HG03139 (cell line): ENCODE measurements around the gene DNAJB5.
"Not testable (repeated sequence)": the region's sequence is repeated elsewhere in the genome, so short reads cannot be mapped to it uniquely, and the experiment has no call there.

Experiments
- ATAC-seq: cut with Tn5 transposase; IDR thresholded peaks from one replicate; pipeline ENCODE4 v1.9.1; 2021; ENCODE audit not compliant: unreplicated experiment

Gene DNAJB5

GRCh38 chr9:34989003-34989945 lies at the start of gene DNAJB5:
Gene DNAJB5, plus strand, starts transcription at chr9:34989745. Its CDS starts 886 bp downstream, at chr9:34990631.
- ATAC-seq, result peak; percentile 83

- not testable (repeated sequence) for ATAC-seq
Measured at GRCh38 chr9:34939989-34940388, 49.6 kb upstream of the DNAJB5 start.

GRCh38 chr9:34948451-34948850 lies 41.1 kb upstream of the DNAJB5 start:
- ATAC-seq, result no peak

GRCh38 chr9:34954225-34954624 lies 35.3 kb upstream of the DNAJB5 start:
- no peak for ATAC-seq

- not testable (repeated sequence) for ATAC-seq
Measured at GRCh38 chr9:34956066-34956465, 33.5 kb upstream of the DNAJB5 start.

- no peak for ATAC-seq
Measured at GRCh38 chr9:34956648-34957047, 32.9 kb upstream of the DNAJB5 start.

- no peak for ATAC-seq
Measured at GRCh38 chr9:34957492-34958410, 31.8 kb upstream of the DNAJB5 start, which contains the start of gene PHF24. Gene PHF24, plus strand, starts transcription at chr9:34958285. Its CDS starts 13,014 bp downstream, at chr9:34971299.

- no peak for ATAC-seq
Measured at GRCh38 chr9:34958411-34958982, 31.0 kb upstream of the DNAJB5 start.

GRCh38 chr9:34959461-34959860 lies 30.1 kb upstream of the DNAJB5 start:
- ATAC-seq, result no peak

GRCh38 chr9:34961574-34962490 lies 27.7 kb upstream of the DNAJB5 start:
- ATAC-seq, result no peak

GRCh38 chr9:34962546-34962945 lies 27.0 kb upstream of the DNAJB5 start:
- no peak for ATAC-seq

GRCh38 chr9:34963552-34963951 lies 26.0 kb upstream of the DNAJB5 start:
- no peak for ATAC-seq

GRCh38 chr9:34964458-34964857 lies 25.1 kb upstream of the DNAJB5 start:
- no peak for ATAC-seq

GRCh38 chr9:34971146-34971811 lies 18.3 kb upstream of the DNAJB5 start:
- no peak for ATAC-seq

- ATAC-seq, result no peak
Measured at GRCh38 chr9:34974664-34975063, 14.9 kb upstream of the DNAJB5 start.

- no peak for ATAC-seq
Measured at GRCh38 chr9:34976441-34976840, 13.1 kb upstream of the DNAJB5 start.

GRCh38 chr9:34976992-34977391 lies 12.6 kb upstream of the DNAJB5 start:
- ATAC-seq, result no peak

- ATAC-seq, result no peak
Measured at GRCh38 chr9:34980181-34980761, 9.3 kb upstream of the DNAJB5 start.

- ATAC-seq, result no peak
Measured at GRCh38 chr9:34982361-34982760, 7.2 kb upstream of the DNAJB5 start.
